HEK293 (cell line): ENCODE results near the gene ZSWIM6.

Experiments
- CTCF ChIA-PET: fragments of 350-600 bp; formaldehyde crosslinking; extraction: SDS; loops from one replicate; lab custom pipeline; 2021; ENCODE audit warnings: antibody characterized with exemption; lab: Yijun Ruan, JAX
- POLR2A ChIA-PET: fragments of 300-600 bp; formaldehyde crosslinking; extraction: SDS; loops from one replicate; lab custom pipeline; 2020; ENCODE audit warnings: antibody characterized with exemption, inconsistent platforms; lab: Yijun Ruan, JAX
- H3K27ac ChIP-seq: fragments of 200-500 bp; sonication (Bioruptor generic); 2 replicates; pipeline ENCODE4 v1.5.1; 2014; ENCODE audit warnings: low read depth, low read length, control low read depth, inconsistent platforms; ENCODE audit errors: extremely low read depth
- H3K36me3 ChIP-seq, 2 experiments: fragments of 200-500 bp in 1 of 2; sonication (Bioruptor generic) in 1 of 2; 1 replicate in 1 of 2; 2 replicates in 1 of 2; pipeline ENCODE4 v1.5.1; 2014 to 2017; ENCODE audit warnings: inconsistent platforms in 2 of 2, low read length in 2 of 2; ENCODE audit not compliant: control insufficient read depth in 2 of 2, insufficient read depth in 1 of 2
- H3K4me1 ChIP-seq: fragments of 200-500 bp; sonication (Bioruptor generic); 2 replicates; pipeline ENCODE4 v1.5.1; 2014; ENCODE audit warnings: mild to moderate bottlenecking, low read length, inconsistent platforms; ENCODE audit not compliant: control insufficient read depth, insufficient read depth
- H3K4me3 ChIP-seq: 2 replicates; pipeline ENCODE4 v1.5.1; 2011; ENCODE audit warnings: low read depth, mild to moderate bottlenecking, control low read depth, low read length, moderate library complexity
- H3K9me3 ChIP-seq: fragments of 200-500 bp; sonication (Bioruptor generic); 2 replicates; pipeline ENCODE4 v1.5.1; 2014; ENCODE audit warnings: low read depth, low read length, inconsistent platforms; ENCODE audit not compliant: control insufficient read depth, insufficient read depth
- BCL11A ChIP-seq: fragments of 450-650 bp; formaldehyde crosslinking; IDR thresholded peaks from 2 replicates; pipeline ENCODE4 v1.5.1; 2016; ENCODE audit warnings: low read depth, missing biosample characterization, missing genetic modification characterization
- PATZ1 ChIP-seq: fragments of 450-650 bp; formaldehyde crosslinking; IDR thresholded peaks from 2 replicates; pipeline ENCODE4 v1.5.1; 2016; ENCODE audit warnings: missing biosample characterization, missing genetic modification characterization
- SP2 ChIP-seq: fragments of 450-650 bp; formaldehyde crosslinking; IDR thresholded peaks from 2 replicates; pipeline ENCODE4 v1.5.1; 2016; ENCODE audit warnings: missing biosample characterization, missing genetic modification characterization
- ZFP3 ChIP-seq: fragments of 450-650 bp; formaldehyde crosslinking; IDR thresholded peaks from 2 replicates; pipeline ENCODE4 v1.5.1; 2016; ENCODE audit warnings: low read depth, missing biosample characterization, missing genetic modification characterization
- ZFP37 ChIP-seq: fragments of 450-650 bp; formaldehyde crosslinking; IDR thresholded peaks from 2 replicates; pipeline ENCODE4 v1.5.1; 2016; ENCODE audit warnings: missing biosample characterization, missing genetic modification characterization
- ZNF132 ChIP-seq: fragments of 450-650 bp; formaldehyde crosslinking; IDR thresholded peaks from 2 replicates; pipeline ENCODE4 v1.5.1; 2017; ENCODE audit warnings: missing biosample characterization, missing genetic modification characterization, borderline replicate concordance
- ZNF155 ChIP-seq: fragments of 450-650 bp; formaldehyde crosslinking; IDR thresholded peaks from 2 replicates; pipeline ENCODE4 v1.5.1; 2016; ENCODE audit warnings: missing biosample characterization, missing genetic modification characterization
- ZNF324 ChIP-seq: fragments of 450-650 bp; formaldehyde crosslinking; IDR thresholded peaks from 2 replicates; pipeline ENCODE4 v1.5.1; 2016; ENCODE audit warnings: missing biosample characterization, missing genetic modification characterization
- ZNF350 ChIP-seq: fragments of 450-650 bp; formaldehyde crosslinking; IDR thresholded peaks from 2 replicates; pipeline ENCODE4 v1.5.0; 2017; ENCODE audit warnings: missing biosample characterization, mild to moderate bottlenecking, missing genetic modification characterization
- ZNF580 ChIP-seq: fragments of 450-650 bp; formaldehyde crosslinking; IDR thresholded peaks from 2 replicates; pipeline ENCODE4 v1.5.1; 2016; ENCODE audit warnings: missing biosample characterization, missing genetic modification characterization
- ZNF626 ChIP-seq: fragments of 450-650 bp; sonication (Bioruptor Pico); formaldehyde crosslinking; IDR thresholded peaks from 2 replicates; pipeline ENCODE4 v1.5.1; 2018; ENCODE audit warnings: missing biosample characterization, missing genetic modification characterization, inconsistent platforms
- ZNF747 ChIP-seq: fragments of 450-650 bp; formaldehyde crosslinking; IDR thresholded peaks from 2 replicates; pipeline ENCODE4 v1.5.1; 2016; ENCODE audit warnings: missing biosample characterization, missing genetic modification characterization
- ZNF777 ChIP-seq: fragments of 450-650 bp; formaldehyde crosslinking; IDR thresholded peaks from 2 replicates; pipeline ENCODE4 v1.5.1; 2017; ENCODE audit warnings: missing biosample characterization, missing genetic modification characterization, borderline replicate concordance
- TF ChIP-seq, protein P1 (sequence below): fragments of 450-650 bp; formaldehyde crosslinking; IDR thresholded peaks from 2 replicates; pipeline ENCODE4 v1.5.1; 2016; ENCODE audit warnings: missing biosample characterization, missing genetic modification characterization
- TF ChIP-seq, protein P2 (sequence below): fragments of 450-650 bp; formaldehyde crosslinking; conservative IDR thresholded peaks from 2 replicates; pipeline ENCODE4 v1.5.1; 2016; ENCODE audit warnings: low read depth, missing biosample characterization, missing genetic modification characterization
- TF ChIP-seq, protein P3 (sequence below): fragments of 450-650 bp; formaldehyde crosslinking; IDR thresholded peaks from 2 replicates; pipeline ENCODE4 v1.5.1; 2016; ENCODE audit warnings: missing biosample characterization, missing genetic modification characterization, borderline replicate concordance
- TF ChIP-seq, protein P4 (sequence below): fragments of 450-650 bp; formaldehyde crosslinking; optimal IDR thresholded peaks from 2 replicates; pipeline ENCODE3; 2016; ENCODE audit warnings: missing biosample characterization, mild to moderate bottlenecking, missing genetic modification characterization
- TF ChIP-seq, protein P5 (sequence below): fragments of 450-650 bp; formaldehyde crosslinking; IDR thresholded peaks from 2 replicates; pipeline ENCODE4 v1.5.1; 2016; ENCODE audit warnings: missing biosample characterization, missing genetic modification characterization

Gene ZSWIM6

DNA sequence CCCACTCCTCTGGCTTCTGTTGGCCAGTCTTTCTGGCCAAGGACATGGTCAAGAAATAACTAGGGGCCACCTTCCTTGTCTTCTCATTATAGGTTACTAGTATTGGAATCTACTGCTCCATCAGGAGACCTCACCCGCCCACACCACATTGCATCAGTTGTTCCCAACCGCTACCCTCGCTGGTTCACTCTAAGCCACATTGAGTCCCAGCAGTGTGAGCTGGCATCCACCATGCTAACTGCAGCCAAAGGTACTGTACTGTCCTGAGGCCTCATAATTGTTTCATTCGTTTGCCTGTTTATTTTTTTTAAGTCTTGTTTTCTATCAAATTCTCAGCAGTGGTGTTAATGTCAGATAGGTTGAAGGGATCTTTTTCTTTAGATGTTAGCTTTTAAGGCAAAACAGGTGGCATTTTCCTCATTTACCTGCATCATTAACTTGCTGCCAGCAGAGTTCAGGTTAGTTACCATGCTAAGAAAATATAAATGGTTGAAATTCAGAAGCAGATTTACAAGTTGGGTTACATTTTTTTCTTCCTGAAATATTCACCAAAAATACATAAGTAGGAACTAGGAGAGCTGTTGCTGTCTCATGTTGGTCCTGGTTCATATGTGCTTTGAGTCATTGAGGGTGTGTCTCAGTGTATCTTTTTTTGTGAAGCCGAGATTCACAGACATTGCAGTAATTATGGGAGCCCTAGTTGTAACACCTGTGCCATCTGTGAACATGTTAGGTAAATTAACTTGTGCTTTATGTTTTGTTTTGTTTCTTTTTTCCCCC lies 206.9 kb downstream of the ZSWIM6 start (continued):
- TF ChIP-seq, protein P1, sequence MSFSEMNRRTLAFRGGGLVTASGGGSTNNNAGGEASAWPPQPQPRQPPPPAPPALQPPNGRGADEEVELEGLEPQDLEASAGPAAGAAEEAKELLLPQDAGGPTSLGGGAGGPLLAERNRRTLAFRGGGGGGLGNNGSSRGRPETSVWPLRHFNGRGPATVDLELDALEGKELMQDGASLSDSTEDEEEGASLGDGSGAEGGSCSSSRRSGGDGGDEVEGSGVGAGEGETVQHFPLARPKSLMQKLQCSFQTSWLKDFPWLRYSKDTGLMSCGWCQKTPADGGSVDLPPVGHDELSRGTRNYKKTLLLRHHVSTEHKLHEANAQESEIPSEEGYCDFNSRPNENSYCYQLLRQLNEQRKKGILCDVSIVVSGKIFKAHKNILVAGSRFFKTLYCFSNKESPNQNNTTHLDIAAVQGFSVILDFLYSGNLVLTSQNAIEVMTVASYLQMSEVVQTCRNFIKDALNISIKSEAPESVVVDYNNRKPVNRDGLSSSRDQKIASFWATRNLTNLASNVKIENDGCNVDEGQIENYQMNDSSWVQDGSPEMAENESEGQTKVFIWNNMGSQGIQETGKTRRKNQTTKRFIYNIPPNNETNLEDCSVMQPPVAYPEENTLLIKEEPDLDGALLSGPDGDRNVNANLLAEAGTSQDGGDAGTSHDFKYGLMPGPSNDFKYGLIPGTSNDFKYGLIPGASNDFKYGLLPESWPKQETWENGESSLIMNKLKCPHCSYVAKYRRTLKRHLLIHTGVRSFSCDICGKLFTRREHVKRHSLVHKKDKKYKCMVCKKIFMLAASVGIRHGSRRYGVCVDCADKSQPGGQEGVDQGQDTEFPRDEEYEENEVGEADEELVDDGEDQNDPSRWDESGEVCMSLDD (tag by site-specific recombination), result no peak
- TF ChIP-seq, protein P2, sequence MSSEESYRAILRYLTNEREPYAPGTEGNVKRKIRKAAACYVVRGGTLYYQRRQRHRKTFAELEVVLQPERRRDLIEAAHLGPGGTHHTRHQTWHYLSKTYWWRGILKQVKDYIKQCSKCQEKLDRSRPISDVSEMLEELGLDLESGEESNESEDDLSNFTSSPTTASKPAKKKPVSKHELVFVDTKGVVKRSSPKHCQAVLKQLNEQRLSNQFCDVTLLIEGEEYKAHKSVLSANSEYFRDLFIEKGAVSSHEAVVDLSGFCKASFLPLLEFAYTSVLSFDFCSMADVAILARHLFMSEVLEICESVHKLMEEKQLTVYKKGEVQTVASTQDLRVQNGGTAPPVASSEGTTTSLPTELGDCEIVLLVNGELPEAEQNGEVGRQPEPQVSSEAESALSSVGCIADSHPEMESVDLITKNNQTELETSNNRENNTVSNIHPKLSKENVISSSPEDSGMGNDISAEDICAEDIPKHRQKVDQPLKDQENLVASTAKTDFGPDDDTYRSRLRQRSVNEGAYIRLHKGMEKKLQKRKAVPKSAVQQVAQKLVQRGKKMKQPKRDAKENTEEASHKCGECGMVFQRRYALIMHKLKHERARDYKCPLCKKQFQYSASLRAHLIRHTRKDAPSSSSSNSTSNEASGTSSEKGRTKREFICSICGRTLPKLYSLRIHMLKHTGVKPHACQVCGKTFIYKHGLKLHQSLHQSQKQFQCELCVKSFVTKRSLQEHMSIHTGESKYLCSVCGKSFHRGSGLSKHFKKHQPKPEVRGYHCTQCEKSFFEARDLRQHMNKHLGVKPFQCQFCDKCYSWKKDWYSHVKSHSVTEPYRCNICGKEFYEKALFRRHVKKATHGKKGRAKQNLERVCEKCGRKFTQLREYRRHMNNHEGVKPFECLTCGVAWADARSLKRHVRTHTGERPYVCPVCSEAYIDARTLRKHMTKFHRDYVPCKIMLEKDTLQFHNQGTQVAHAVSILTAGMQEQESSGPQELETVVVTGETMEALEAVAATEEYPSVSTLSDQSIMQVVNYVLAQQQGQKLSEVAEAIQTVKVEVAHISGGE (tag by site-specific recombination), result no peak
- TF ChIP-seq ZNF132 (tag by site-specific recombination) (no peak), SP2 (tag by site-specific recombination) (no peak), ZNF626 (tag by site-specific recombination) (no peak), BCL11A (tag by site-specific recombination) (no peak), ZFP37 (tag by site-specific recombination) (no peak), ZNF580 (tag by site-specific recombination) (no peak), ZNF155 (no peak), ZNF747 (tag by site-specific recombination) (no peak)
- TF ChIP-seq, protein P3, sequence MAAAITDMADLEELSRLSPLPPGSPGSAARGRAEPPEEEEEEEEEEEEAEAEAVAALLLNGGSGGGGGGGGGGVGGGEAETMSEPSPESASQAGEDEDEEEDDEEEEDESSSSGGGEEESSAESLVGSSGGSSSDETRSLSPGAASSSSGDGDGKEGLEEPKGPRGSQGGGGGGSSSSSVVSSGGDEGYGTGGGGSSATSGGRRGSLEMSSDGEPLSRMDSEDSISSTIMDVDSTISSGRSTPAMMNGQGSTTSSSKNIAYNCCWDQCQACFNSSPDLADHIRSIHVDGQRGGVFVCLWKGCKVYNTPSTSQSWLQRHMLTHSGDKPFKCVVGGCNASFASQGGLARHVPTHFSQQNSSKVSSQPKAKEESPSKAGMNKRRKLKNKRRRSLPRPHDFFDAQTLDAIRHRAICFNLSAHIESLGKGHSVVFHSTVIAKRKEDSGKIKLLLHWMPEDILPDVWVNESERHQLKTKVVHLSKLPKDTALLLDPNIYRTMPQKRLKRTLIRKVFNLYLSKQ (tag by site-specific recombination), result no peak
- TF ChIP-seq, protein P4, sequence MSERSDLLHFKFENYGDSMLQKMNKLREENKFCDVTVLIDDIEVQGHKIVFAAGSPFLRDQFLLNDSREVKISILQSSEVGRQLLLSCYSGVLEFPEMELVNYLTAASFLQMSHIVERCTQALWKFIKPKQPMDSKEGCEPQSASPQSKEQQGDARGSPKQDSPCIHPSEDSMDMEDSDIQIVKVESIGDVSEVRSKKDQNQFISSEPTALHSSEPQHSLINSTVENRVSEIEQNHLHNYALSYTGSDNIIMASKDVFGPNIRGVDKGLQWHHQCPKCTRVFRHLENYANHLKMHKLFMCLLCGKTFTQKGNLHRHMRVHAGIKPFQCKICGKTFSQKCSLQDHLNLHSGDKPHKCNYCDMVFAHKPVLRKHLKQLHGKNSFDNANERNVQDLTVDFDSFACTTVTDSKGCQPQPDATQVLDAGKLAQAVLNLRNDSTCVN (tag by site-specific recombination), result no peak
- TF ChIP-seq, all 188 proteins: peak for 0

GRCh38 chr5:61549530-61549929 lies 217.5 kb downstream of the ZSWIM6 start:
- no peak overlapping the region for H3K4me3 ChIP-seq
- POLR2A ChIA-PET, result no interaction called here
- CTCF ChIA-PET, result no interaction called here

More at GRCh38 chr5:61549530-61549929, 217.5 kb downstream of the ZSWIM6 start:
- peaks cover 3 to 12% of the 10 kb centered on the region in 2 experiments for H3K36me3 ChIP-seq
- no peaks in the 10 kb centered on the region for H3K4me1 ChIP-seq
- no peak for TF ChIP-seq ZNF324 (tag by site-specific recombination)
- no peak for TF ChIP-seq ZNF777 (tag by site-specific recombination)
- TF ChIP-seq ZNF350 (tag by site-specific recombination), result no peak
- TF ChIP-seq PATZ1 (tag by site-specific recombination), result no peak
- TF ChIP-seq, protein P5, sequence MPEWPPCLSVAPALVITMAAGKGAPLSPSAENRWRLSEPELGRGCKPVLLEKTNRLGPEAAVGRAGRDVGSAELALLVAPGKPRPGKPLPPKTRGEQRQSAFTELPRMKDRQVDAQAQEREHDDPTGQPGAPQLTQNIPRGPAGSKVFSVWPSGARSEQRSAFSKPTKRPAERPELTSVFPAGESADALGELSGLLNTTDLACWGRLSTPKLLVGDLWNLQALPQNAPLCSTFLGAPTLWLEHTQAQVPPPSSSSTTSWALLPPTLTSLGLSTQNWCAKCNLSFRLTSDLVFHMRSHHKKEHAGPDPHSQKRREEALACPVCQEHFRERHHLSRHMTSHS (tag by site-specific recombination), result no peak
- TF ChIP-seq ZFP3 (tag by site-specific recombination), result no peak
- TF ChIP-seq, all 188 proteins: peak for 0
- H3K9me3 ChIP-seq, result no peaks in the 10 kb centered on the region
- H3K27ac ChIP-seq, result no peak overlapping the region
